ENCODE results near the gene DOCK8. TPM values are rescaled to one million over a fixed set of nuclear protein-coding genes. Genes with fewer than 3 reads are reported as not detected.

DOCK8 gene
- total and polyA plus RNA-seq, 2 of the 13 experiments (the other 11 are each of a cell fraction or from before 2014, with no cell fraction given) = 0.28 to 0.38 TPM

GRCh38 chr9:316382-316965, 101.8 kb downstream of the DOCK8 start:
- POLR2A ChIA-PET = no interaction called here
- H3K4me3 ChIP-seq (replicated peaks in 1 of 3; ENCODE audit: insufficient read depth in 1 of 3, low read depth in 2 of 3, low read length in 3 of 3) = no peak overlapping the region
- no peak overlapping the region for H2AFZ ChIP-seq (ENCODE audit: low read length)
- H3K27me3 ChIP-seq (ENCODE audit: control insufficient read depth in 1 of 2, insufficient read depth in 2 of 2, low read length in 2 of 2) = no peaks in the 10 kb centered on the region
- no peak overlapping the region for H3K27ac ChIP-seq (ENCODE audit: extremely low read length, insufficient read depth, low read length)
- intact Hi-C loops (cut with micrococcal nuclease; ENCODE audit: unreplicated experiment) (no loop called here), in situ Hi-C loops (cut with HindIII; ENCODE audit: extremely low pct_ligation_motif_present, low pct_unique_long_range_greater_than_20kb) (no loop called here)
- H3K9me3 ChIP-seq (ENCODE audit: low read length) = no peaks in the 10 kb centered on the region
- H3K79me2 ChIP-seq (ENCODE audit: insufficient read depth, low read length) = no peaks in the 10 kb centered on the region
- CTCF ChIA-PET (ENCODE audit: low intra/inter-chr PET ratio, low total read pairs) = no interaction called here
- H3K36me3 ChIP-seq (replicated peaks in 1 of 2; ENCODE audit: control insufficient read depth in 1 of 2, insufficient read depth in 2 of 2, low read length in 2 of 2) = no peaks in the 10 kb centered on the region
- no peaks in the 10 kb centered on the region for H4K20me1 ChIP-seq (ENCODE audit: insufficient read depth, low read length)
- no peak overlapping the region for H3K9ac ChIP-seq (ENCODE audit: insufficient read depth, low read depth, low read length)
- DNase-seq (ENCODE audit: low spot score) (no peak), ATAC-seq (no peak), FAIRE-seq (no peak)
- H3K4me1 ChIP-seq (ENCODE audit: insufficient read depth, low read length) = no peaks in the 10 kb centered on the region
- 51% methylated on average over 2 of the region's 2 CpGs for WGBS (ENCODE audit: low lambda C conversion rate)
- no peak overlapping the region for H3K4me2 ChIP-seq (ENCODE audit: low read depth, low read length)
- no TSS peak for BruUV-seq (replicated peaks)
- no peak for TF ChIP-seq PAX8 (CRISPR knock-in tag; IDR thresholded peaks at IDR 0.05; ENCODE audit: borderline replicate concordance)
- no peak for TF ChIP-seq ZFP82 (CRISPR knock-in tag; IDR thresholded peaks at IDR 0.05; ENCODE audit: borderline replicate concordance)
- no peak for TF ChIP-seq ZNF747 (CRISPR knock-in tag; IDR thresholded peaks at IDR 0.05; ENCODE audit: borderline replicate concordance)
- TF ChIP-seq SAFB2 (CRISPR knock-in tag; IDR thresholded peaks at IDR 0.05; ENCODE audit: borderline replicate concordance, low read depth) = no peak
- no peak for TF ChIP-seq ZNF703 (CRISPR knock-in tag; IDR thresholded peaks at IDR 0.05; ENCODE audit: borderline replicate concordance)
- TF ChIP-seq ZBTB2 (CRISPR knock-in tag; IDR thresholded peaks at IDR 0.05; ENCODE audit: low read depth) = no peak
- no peak for TF ChIP-seq ZNF766 (CRISPR knock-in tag; IDR thresholded peaks at IDR 0.05; ENCODE audit: borderline replicate concordance)
- no peak for TF ChIP-seq ZNF746 (CRISPR knock-in tag; IDR thresholded peaks at IDR 0.05)
- TF ChIP-seq SOX13 (IDR thresholded peaks at IDR 0.05) = no peak
- TF ChIP-seq SOX13 (CRISPR knock-in tag; conservative IDR thresholded peaks at IDR 0.05 in 1 of 2, IDR thresholded peaks at IDR 0.05 in 1 of 2) = no peak
- TF ChIP-seq HBP1 (CRISPR knock-in tag; IDR thresholded peaks at IDR 0.05; ENCODE audit: low read depth) = no peak
- TF ChIP-seq ZNF530 (CRISPR knock-in tag; IDR thresholded peaks at IDR 0.05; ENCODE audit: low read depth) = no peak
- TF ChIP-seq ARID4A (CRISPR knock-in tag; IDR thresholded peaks at IDR 0.05; ENCODE audit: borderline replicate concordance) = no peak
- no peak for TF ChIP-seq TOPORS (CRISPR knock-in tag; IDR thresholded peaks at IDR 0.05)
- TF ChIP-seq ZNF615 (CRISPR knock-in tag; IDR thresholded peaks at IDR 0.05; ENCODE audit: borderline replicate concordance) = no peak
- no peak for TF ChIP-seq TCF7L2 (IDR thresholded peaks at IDR 0.05; ENCODE audit: low read depth, low read length)
